HFF-Myc (cell line): ENCODE results near the gene FYB1.

ENCODE experiments used
- DNase-seq: peaks from one replicate; pipeline ENCODE4 v3.0.0-alpha.2; 2011; ENCODE audit warnings: low read depth; ENCODE audit errors: extremely low read depth
- H3K4me3 ChIP-seq: replicated peaks from 2 replicates; pipeline ENCODE4 v1.5.1; 2011; ENCODE audit warnings: low read depth, mild to moderate bottlenecking, control low read depth, low read length
- TF ChIP-seq, protein P1 (sequence below): IDR thresholded peaks from 2 replicates; pipeline ENCODE4 v1.5.1; 2012; ENCODE audit warnings: mild to moderate bottlenecking, low read depth, low read length, control low read depth; ENCODE audit errors: missing control alignments

The FYB1 gene

DNA sequence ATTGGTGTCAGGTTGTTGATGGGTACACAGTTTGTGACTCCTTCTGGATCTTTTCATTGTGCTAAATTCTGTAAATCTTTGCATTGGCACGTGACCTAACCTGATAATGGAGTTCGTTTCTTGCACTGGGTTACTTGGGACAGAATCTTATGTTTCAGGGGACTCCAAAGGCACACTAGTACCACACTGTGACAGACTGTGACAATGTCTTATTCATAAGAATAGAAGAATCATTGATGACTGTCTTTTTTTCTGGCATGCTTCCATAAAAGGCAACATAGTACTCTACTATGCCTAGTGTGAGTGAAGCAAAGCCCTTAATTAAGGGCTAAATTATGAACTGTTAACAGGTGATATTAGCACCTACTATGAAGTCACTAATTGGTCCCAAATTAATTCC lies 109.8 kb downstream of the FYB1 start:
- no peak for DNase-seq
- no peak overlapping the region for H3K4me3 ChIP-seq
- TF ChIP-seq, protein P1, sequence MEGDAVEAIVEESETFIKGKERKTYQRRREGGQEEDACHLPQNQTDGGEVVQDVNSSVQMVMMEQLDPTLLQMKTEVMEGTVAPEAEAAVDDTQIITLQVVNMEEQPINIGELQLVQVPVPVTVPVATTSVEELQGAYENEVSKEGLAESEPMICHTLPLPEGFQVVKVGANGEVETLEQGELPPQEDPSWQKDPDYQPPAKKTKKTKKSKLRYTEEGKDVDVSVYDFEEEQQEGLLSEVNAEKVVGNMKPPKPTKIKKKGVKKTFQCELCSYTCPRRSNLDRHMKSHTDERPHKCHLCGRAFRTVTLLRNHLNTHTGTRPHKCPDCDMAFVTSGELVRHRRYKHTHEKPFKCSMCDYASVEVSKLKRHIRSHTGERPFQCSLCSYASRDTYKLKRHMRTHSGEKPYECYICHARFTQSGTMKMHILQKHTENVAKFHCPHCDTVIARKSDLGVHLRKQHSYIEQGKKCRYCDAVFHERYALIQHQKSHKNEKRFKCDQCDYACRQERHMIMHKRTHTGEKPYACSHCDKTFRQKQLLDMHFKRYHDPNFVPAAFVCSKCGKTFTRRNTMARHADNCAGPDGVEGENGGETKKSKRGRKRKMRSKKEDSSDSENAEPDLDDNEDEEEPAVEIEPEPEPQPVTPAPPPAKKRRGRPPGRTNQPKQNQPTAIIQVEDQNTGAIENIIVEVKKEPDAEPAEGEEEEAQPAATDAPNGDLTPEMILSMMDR, result no peak

DNA sequence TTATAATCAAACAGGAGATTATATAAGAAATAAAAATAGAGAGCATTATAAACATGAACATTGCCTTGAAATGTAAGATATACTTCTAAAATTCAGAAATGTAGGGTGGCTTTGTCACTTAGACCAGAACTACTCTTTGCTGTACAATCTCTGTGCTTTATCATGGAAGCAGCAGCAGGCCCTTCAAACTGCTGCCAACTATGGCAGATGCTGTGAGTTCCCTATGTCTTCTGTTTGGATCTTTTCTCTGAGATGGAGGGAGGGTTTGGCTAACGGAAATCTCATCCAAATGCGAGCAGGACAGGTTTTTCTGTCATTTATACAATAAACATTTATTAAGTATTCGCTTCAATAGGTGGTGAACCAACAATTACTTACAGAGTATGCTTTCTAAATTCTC lies 110.4 kb downstream of the FYB1 start:
- TF ChIP-seq, protein P1, result no peak
- DNase-seq, result no peak
- no peak overlapping the region for H3K4me3 ChIP-seq

DNA sequence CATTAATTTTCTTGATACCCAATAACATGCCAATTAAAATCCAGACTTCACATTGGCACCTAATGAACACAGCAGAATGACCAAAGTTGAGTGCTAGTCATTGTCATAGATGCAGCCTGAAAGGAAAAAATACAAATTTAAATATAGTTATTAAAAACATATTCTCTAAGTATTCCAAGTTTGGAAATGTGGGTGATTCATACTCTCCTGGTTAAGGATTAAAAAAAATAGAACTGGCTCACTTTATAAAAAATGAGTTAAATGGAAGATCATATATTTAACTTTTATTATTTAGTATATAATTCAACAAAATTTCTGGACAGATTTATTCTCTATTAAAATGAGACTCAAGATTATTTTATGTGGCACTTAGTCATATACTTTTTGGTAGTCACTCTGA lies 112.0 kb downstream of the FYB1 start:
- TF ChIP-seq, protein P1, result no peak
- no peak for DNase-seq
- no peak overlapping the region for H3K4me3 ChIP-seq

DNA sequence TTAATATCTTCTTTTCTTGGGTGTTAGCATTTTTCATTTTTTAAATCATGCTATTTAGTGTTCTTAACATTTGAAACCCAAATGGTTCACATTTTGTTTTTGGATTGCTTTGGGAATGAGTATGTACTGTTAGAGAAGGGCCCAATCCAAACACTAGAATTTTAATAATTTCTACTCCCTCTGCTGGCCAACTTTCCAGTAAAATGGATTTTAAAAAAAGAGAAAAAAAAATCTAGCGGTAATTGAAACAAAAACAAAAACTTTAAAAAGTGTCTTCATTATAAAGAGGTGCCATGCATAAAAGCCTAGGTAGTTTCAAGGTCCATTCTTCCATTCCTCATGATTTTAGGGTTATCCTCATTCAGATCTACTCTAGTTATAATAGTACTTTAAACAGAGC lies 113.0 kb downstream of the FYB1 start:
- TF ChIP-seq, protein P1, result no peak
- no peak for DNase-seq
- H3K4me3 ChIP-seq, result no peak overlapping the region

DNA sequence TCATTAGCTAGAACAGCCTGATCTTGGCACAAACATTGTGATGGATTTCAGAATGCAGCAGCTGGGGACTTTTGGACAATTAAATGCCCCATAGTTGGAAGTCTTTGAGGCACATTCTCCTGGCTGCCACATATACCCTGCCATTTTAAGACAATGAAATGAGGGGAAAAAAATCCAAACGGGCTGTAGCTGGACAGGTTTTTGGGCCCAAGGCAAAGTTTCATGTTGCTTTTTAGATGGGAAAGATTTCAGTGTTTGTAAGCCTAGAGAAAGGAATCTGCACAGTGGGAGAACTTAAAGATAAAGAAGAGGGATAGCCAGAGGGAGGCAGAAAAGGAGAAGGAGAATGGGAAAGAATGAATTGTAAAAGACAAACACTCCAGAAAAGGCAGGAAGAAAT lies 115.1 kb downstream of the FYB1 start:
- no peak overlapping the region for H3K4me3 ChIP-seq
- TF ChIP-seq, protein P1, result no peak
- no peak for DNase-seq

DNA sequence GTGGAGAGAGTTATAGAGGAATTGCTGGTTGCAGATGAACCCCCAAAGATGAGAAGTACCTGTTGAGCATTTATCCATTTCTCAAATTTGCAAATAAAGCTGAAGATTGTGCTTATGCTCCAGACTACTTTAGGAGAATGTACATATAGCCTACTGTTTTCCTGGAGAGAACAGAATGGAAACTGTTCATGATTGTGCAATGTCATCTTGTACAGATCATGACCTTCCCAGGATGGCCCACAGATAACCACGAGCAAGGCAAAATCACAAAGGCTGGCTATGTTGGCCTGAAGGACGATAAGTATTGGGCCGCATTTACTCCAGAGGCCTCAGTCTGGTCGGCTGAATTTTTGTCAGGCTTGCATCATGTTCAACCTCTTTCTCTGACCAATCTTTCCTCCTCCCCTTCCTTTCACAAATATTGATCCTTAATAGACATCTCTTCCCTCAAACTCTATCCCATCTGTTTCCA lies 116.6 kb downstream of the FYB1 start:
- no peak for DNase-seq
- TF ChIP-seq, protein P1, result no peak

DNA sequence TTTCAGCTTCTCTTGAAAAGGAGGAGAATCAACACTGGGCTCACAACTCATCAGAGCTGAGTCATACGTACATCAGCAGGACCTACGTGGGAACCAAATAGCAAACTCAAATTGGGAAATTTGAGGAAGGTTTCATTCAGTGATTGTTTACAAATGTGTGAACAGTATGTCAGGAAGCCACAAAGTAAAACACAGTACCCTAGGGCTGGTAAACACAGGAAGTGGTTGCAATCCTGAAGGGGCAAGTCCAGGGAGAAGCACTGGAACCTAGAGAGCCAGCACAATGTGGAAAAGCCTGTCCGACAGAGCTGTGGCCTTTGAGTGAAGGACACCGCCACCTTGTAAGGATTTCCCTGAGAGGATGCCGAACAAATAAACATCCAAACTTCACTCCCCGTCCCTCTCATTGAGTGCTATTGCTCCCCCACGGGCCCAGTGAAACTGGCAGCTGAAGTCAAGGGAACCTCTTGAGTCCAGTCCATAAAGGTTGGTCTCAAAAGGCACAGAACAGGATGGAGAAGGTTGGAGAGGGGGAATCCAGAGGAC lies 118.4 kb downstream of the FYB1 start:
- no peak overlapping the region for H3K4me3 ChIP-seq
- TF ChIP-seq, protein P1, result no peak
- DNase-seq, result peak; percentile 94

More for the DNA sequence above, 116.6 kb downstream of the FYB1 start:
- H3K4me3 ChIP-seq, result no peak overlapping the region
